Stimulated activated CD4-positive, alpha-beta T cell treated with anti-CD3 and anti-CD28 coated beads, Interleukin-4, amount 100 ng/mL, for 1 hour (primary cell): Measurements from ENCODE around the gene TRAPPC2.
A peak's percentile ranks its signal among the peaks of the same experiment; 100 is the strongest.
"Not testable (repeated sequence)": the region's sequence is repeated elsewhere in the genome, so short reads cannot be mapped to it uniquely, and the experiment has no call there.

Source experiments
- DNase-seq: peaks from one replicate; pipeline ENCODE4 v3.0.0-alpha.2; 2020

Gene TRAPPC2

GRCh38 chrX:13742397-13743176 lies 8.2 kb upstream of the TRAPPC2 start:
- peak; percentile 27 for DNase-seq

- DNase-seq, result no peak
Observed at GRCh38 chrX:13741695-13742094, 7.3 kb upstream of the TRAPPC2 start.

- DNase-seq, result no peak
Observed at GRCh38 chrX:13733506-13733905, 914 bp downstream of the TRAPPC2 start.

GRCh38 chrX:13732246-13733067 lies 2.0 kb downstream of the TRAPPC2 start:
- DNase-seq, result no peak

- not testable (repeated sequence) for DNase-seq
Observed at GRCh38 chrX:13730523-13730922, 3.9 kb downstream of the TRAPPC2 start.

- DNase-seq, result not testable (repeated sequence)
Observed at GRCh38 chrX:13726583-13726982, 7.8 kb downstream of the TRAPPC2 start.

- DNase-seq, result peak; percentile 34
Observed at GRCh38 chrX:13724878-13725277, 9.5 kb downstream of the TRAPPC2 start.

GRCh38 chrX:13721819-13722519 lies 12.5 kb downstream of the TRAPPC2 start:
- no peak for DNase-seq

GRCh38 chrX:13721371-13721770 lies 13.0 kb downstream of the TRAPPC2 start:
- DNase-seq, result no peak

GRCh38 chrX:13719192-13719856 lies 15.1 kb downstream of the TRAPPC2 start:
- no peak for DNase-seq

- no peak for DNase-seq
Observed at GRCh38 chrX:13717700-13718472, 16.5 kb downstream of the TRAPPC2 start.

- peak; percentile 12 for DNase-seq
Observed at GRCh38 chrX:13716905-13717304, 17.5 kb downstream of the TRAPPC2 start.

GRCh38 chrX:13716455-13716854 lies 18.0 kb downstream of the TRAPPC2 start:
- DNase-seq, result no peak

- no peak for DNase-seq
Observed at GRCh38 chrX:13711141-13711540, 23.3 kb downstream of the TRAPPC2 start.

GRCh38 chrX:13703589-13703988 lies 30.8 kb downstream of the TRAPPC2 start:
- no peak for DNase-seq

GRCh38 chrX:13703135-13703534 lies 31.3 kb downstream of the TRAPPC2 start:
- DNase-seq, result no peak

- no peak for DNase-seq
Observed at GRCh38 chrX:13702111-13702789, 32.2 kb downstream of the TRAPPC2 start.

- no peak for DNase-seq
Observed at GRCh38 chrX:13700380-13700779, 34.0 kb downstream of the TRAPPC2 start.

- DNase-seq, result no peak
Observed at GRCh38 chrX:13699183-13699826, 35.1 kb downstream of the TRAPPC2 start.

- DNase-seq, result no peak
Observed at GRCh38 chrX:13698432-13698831, 36.0 kb downstream of the TRAPPC2 start.

GRCh38 chrX:13697976-13698375 lies 36.4 kb downstream of the TRAPPC2 start:
- DNase-seq, result no peak
